GM12864 (cell line): ENCODE measurements around the gene SGCD.

Experiments
- DNase-seq: peaks from one replicate; pipeline ENCODE4 v3.0.0-alpha.2; 2011; ENCODE audit warnings: low read depth
- H3K4me3 ChIP-seq: 2 replicates; pipeline ENCODE4 v1.5.1; 2011; ENCODE audit warnings: mild to moderate bottlenecking, low read depth, low read length, control low read depth
- TF ChIP-seq, protein P1 (sequence below): IDR thresholded peaks from 2 replicates; pipeline ENCODE4 v1.5.1; 2011; ENCODE audit warnings: low read depth, mild to moderate bottlenecking, moderate library complexity, low read length, control low read depth, inconsistent platforms; ENCODE audit errors: missing control alignments

SGCD gene

DNA sequence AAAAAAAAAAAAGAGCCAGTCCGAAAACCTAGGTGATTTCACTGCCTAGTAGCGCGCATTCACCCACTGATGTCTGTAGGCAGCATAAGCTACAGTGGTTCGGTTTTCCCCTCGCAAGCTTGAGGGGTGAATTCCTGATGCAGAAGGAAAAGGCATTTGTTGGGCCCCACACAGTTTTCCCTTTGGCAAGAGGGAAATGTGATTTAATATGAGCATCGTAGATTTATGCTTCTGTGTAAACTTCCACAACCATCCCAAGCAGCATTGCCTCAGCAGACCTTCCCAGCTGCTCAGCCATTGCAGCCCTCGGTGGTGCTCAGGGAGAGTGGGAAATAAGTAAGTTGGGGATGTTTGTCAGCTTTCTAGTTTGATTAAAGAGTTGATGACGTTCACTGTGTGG is 291.6 kb downstream of the SGCD start:
- TF ChIP-seq, protein P1, sequence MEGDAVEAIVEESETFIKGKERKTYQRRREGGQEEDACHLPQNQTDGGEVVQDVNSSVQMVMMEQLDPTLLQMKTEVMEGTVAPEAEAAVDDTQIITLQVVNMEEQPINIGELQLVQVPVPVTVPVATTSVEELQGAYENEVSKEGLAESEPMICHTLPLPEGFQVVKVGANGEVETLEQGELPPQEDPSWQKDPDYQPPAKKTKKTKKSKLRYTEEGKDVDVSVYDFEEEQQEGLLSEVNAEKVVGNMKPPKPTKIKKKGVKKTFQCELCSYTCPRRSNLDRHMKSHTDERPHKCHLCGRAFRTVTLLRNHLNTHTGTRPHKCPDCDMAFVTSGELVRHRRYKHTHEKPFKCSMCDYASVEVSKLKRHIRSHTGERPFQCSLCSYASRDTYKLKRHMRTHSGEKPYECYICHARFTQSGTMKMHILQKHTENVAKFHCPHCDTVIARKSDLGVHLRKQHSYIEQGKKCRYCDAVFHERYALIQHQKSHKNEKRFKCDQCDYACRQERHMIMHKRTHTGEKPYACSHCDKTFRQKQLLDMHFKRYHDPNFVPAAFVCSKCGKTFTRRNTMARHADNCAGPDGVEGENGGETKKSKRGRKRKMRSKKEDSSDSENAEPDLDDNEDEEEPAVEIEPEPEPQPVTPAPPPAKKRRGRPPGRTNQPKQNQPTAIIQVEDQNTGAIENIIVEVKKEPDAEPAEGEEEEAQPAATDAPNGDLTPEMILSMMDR: no peak
- no peak overlapping the region for H3K4me3 ChIP-seq
- DNase-seq: no peak

DNA sequence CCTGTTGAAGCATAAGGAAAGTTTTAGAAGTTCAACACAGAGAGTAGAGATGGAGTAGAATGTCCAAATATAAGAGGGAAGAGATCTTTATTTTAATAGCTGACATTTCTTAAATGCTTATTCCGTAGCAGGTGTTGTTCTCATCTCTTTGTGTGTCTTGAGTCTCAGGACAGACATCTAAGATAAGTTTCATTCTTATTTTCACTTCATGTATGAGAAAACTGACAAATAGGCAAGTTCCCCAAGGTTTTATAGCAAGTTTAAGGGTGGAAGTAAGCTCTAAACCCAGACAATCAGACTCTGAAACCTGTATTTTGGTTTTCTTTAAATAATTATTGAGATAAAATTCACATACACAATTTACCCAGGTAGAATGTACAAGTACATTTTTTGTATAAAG is 294.8 kb downstream of the SGCD start:
- no peak overlapping the region for H3K4me3 ChIP-seq
- TF ChIP-seq, protein P1: no peak

GRCh38 chr5:156623381-156624040 is 296.5 kb downstream of the SGCD start:
- no peak overlapping the region for H3K4me3 ChIP-seq
- TF ChIP-seq, protein P1: no peak
- DNase-seq: no peak

More for the DNA sequence above, 294.8 kb downstream of the SGCD start:
- no peak for DNase-seq

DNA sequence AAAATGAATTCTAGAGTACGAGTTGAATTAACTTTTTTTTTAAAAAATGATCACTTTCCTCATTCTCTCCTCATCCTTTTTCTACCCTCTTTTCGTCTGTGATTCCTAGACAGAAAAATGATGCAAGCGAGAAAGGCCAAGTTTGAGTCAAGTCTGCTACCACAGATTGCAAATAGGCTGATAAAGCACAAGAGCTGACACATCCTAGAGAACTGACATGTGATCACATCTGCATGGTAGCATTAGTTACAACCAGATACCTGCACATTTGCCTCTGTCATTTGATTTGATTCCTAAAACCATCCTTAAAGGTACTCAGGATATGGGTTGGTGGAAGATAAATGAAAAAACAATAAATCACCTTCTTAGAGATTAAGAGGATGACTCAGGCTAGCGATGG is 297.7 kb downstream of the SGCD start:
- TF ChIP-seq, protein P1: no peak
- no peak for DNase-seq
- H3K4me3 ChIP-seq: no peak overlapping the region

DNA sequence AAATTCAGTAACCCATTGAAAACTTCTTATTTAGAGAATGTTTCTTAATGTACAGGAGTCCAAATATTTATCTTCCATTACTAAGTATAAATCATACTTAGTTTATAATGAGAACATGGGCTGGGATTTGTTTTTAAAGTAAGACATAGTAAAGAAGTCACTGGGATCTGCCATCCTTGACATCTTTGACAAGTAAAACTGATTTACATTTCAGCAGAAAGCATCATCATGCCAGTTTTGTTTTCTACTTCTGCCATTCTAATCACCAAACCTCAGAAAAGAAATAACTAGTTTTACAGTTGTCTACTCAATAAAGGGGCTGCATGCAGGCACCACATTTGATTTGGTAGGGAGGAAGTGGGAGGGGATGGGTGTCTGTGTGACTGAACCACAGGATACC is 301.5 kb downstream of the SGCD start:
- TF ChIP-seq, protein P1: no peak
- no peak overlapping the region for H3K4me3 ChIP-seq
- no peak for DNase-seq

DNA sequence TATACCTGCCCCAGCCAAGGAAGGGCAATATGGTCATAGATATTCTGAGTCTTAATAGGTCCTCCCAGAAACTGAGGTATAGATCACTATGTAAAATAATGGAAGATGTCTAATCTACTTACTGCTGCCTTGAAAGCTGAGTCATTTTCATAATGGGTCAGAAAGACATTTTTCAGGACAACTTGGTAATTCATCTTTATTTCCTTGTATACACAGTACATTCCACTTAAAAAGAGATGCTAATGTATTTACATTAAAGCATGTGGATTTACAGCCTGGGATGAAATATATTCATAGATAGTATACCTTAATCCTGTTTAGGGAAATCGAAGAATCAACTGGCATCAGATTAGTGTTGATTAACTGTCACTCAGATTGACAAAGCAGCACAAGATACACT is 304.0 kb downstream of the SGCD start:
- no peak overlapping the region for H3K4me3 ChIP-seq
- TF ChIP-seq, protein P1: no peak
- DNase-seq: no peak

DNA sequence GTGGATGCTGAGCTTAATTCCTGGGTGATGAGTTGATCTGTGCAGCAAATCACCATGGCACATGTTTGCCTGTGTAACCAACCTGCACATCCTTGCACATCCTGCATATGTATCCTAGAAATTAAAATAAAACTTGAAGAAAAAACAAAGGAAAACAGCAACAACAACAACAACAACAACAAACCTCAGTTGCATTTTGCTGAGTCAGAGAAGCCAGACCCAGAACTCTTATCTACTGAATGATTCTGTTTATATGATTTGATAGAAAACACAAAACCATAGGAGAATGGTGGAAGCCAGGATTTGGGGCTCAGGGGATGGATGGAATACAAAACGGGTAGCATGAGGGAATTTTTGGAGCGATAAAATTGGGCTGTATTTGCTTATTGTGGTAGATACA is 307.3 kb downstream of the SGCD start:
- H3K4me3 ChIP-seq: no peak overlapping the region
- DNase-seq: no peak
- TF ChIP-seq, protein P1: no peak
